ELF-1 (cell line): ENCODE results near the gene IMPACT.

ENCODE experiments used
- DNase-seq: peaks from one replicate; pipeline ENCODE4 v3.0.0-alpha.2; 2016; ENCODE audit warnings: low read depth, low spot score

Gene IMPACT

DNA sequence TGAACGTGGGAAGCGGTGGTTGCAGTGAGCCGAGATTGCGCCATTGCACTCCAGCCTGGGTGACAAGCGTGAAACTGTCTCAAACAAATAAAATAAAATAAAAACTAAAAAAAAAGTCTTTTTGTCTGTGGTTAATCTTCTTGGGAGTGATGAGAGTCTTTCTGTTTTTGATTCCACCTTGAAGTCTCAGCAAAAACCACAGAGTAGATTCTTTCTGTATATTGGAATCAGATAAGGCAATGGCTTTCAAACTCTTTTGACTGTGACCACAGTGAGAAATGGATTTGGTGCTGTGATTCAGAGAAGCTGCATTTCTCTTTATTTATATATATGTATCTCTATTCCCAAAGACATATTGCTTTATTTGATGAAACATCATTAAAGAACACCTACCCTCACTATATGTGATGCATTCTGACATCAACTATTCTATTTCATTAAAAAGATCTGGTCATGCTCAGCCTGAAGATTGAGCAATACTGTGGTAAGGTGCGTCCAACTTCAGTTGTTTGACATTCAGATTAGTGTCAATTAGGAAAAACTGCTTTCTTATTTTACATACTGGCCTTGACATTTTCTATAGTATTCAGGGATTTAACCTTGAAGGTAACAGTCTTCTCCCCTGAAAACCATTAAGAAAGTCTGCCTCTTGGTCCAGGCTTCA lies 49.6 kb downstream of the IMPACT start:
- DNase-seq: no peak

DNA sequence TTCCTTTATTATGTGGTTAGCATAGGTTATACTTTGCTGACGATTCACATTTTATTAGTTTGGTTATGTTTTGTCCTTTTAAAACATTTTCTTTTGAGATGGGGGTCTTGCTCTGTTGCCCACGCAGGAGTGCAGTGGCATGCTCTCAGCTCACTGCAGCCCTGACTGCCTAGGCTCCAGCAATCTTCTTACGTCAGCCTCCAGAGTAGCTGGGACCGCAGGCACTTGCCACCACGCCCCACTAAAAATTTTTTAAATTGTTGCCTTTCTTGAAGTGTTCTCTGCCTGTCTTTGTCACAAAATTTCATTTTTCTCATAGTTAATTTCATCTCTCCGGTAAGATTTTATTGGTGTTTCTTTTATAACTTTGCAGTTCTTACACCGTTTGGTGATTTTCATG lies 52.9 kb downstream of the IMPACT start:
- DNase-seq: no peak

DNA sequence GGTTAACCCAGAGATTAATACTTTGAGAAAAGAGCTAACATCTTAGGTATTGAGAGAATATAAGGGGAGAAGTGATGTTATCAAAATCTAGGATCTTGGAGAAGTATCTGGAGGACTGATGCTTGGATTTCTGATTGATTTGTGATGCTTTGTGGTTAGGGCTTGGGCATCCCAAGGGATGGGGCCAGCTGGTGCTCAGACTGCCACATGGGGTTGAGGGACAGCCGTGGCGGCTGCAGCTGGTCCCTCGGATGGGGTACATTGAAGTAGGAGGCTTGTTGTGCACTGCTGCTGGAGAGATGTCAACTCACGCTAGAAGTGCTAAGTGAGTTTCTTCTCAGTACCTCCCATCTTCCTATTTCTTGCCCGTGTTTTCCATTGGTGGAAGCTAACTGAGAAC lies 56.4 kb downstream of the IMPACT start:
- no peak for DNase-seq

DNA sequence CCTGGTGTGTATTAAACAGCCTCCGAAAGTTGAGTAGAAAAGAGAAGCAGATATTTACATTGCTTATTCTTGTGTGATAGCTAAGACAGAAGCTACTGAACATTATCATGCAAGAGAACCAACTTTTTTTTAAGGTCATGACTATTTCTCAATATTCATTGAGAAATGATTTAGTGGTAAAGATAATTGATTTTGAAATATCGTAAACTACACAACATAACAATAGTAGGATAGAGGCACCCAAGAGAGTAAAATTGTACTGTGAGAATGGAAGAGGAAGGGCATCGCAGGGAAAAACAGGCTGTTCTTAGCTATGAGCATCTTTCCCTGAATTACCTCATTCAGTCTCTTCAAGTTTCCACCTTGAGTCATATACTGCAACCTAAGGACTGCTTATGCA lies 59.2 kb downstream of the IMPACT start:
- no peak for DNase-seq

DNA sequence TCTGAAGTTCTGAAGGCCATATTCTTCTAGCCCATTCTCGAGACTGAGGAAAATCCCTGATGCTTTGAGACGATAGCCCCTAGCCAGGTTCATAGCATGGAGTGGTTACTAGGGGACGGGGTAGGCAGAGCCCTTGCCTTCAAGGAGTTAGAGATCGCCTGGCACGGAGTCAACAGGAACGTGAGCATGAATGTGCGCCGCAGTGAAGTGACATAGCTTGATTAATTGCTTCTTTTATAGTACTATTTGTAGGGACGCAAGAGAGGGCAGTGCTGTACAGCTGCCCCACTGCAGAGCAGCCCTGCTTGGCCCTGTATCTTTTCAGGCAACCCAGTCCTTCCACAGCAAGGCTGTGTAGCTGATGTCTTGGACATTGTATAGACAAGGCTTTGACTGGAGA lies 60.2 kb downstream of the IMPACT start:
- no peak for DNase-seq

DNA sequence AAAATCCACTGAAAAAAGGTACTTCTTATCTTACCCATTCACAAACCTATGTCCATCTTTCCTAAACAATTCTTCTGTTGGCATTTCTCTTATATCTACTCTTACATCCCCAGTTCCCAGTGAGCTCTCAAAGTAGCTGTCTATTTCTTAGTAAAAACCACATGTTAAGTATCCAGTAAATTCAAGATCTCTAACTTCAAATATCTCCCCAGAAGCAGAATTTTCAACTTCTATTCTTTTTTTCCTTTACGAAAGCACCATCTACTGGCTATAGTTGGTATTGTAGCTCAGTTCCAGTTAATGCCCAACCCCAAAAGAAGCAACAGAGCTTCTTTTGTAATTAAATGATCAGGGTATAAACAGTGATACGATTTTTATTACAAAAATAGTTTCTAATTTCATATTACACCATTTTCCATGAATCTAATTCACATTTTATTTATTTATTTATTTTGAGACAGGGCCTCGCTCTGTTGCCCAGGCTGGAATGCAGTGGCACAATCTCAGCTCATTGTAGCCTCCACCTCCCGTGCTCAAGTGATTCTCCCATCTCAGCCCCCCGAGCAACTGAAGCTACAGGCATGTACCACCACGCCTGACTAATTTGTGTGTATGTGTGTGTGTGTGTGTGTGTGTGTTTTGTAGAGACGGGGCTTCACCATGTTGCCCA lies 62.5 kb downstream of the IMPACT start:
- DNase-seq: peak; percentile 25

DNA sequence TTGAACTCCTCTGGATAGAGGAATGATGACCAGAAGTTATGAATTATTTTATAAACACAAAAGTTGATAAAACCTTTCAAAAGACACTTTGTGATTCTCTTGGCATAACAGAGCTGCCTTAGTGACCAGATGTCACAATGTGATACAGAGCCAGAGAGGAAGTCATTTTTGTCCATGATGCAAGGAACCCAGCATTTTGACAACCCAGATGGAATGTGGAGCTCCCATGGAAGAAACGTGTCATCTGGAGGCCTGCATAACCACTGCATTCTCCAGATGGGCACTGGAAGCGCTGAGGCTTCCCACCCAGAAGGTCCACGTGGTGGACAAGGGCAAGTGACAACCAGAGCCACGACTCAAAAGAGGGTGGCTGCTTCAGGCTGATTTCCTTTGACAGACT lies 64.1 kb downstream of the IMPACT start:
- no peak for DNase-seq

DNA sequence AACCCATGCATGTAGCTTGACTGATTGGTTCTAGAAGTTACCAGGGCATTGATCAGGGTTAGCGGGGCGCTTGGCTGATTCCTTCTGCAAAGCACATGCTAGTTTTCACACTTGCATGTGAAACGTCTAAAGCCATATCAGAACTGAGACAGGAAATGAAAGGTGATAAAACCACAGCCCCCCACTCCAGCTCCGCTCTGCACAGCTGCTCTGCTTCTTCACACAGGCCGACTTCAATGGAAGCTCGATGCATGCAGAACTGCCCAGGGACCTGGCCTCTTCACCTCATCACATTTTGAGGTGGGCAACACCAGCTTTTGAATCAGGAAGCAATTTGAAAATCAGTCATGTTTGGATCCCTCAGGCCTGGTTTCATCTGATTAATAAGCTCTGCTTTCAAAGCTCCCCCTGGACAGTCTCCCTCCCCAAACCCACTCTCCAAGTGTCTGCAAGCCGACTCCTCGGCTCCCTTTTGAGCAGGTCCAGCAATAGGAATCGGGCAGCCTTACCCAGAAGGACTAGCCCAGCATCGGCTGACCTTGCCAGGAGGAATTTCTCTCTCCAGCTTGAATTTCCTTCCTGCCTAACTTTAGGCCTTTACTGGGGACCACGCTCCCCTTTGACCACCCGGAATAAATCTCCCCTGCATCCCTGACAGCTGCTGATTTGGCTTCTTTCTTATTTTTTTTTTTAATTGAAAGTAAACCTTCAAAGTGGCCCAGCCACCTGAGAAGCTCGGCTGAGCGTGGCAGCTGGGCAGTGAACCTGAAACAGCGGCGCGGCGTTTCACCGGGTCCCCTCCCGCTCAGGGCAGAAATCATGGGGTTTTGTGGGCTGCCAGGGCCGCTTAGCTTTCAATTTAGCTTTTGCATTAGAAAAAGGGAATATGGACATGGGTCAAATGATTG lies 65.7 kb downstream of the IMPACT start:
- peak; percentile 8 for DNase-seq

DNA sequence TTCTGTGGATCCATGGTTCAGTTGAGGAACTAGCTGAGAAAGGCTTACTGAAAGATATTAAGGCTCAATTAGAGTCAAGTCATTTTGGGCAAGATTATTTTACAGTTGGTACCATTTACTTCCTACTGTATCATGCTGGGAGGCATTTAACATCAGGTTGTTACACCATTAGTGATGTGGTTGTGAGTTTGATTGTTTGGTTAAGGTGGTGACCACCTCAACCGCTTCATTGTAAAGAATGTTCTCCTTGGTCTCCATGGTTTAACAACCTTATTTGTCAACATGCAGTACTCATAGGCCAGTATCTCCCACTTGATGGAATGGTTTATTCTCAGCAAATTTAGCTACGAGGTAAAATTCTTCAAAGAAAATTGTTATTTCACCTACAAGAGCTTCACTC lies 68.1 kb downstream of the IMPACT start:
- DNase-seq: no peak

DNA sequence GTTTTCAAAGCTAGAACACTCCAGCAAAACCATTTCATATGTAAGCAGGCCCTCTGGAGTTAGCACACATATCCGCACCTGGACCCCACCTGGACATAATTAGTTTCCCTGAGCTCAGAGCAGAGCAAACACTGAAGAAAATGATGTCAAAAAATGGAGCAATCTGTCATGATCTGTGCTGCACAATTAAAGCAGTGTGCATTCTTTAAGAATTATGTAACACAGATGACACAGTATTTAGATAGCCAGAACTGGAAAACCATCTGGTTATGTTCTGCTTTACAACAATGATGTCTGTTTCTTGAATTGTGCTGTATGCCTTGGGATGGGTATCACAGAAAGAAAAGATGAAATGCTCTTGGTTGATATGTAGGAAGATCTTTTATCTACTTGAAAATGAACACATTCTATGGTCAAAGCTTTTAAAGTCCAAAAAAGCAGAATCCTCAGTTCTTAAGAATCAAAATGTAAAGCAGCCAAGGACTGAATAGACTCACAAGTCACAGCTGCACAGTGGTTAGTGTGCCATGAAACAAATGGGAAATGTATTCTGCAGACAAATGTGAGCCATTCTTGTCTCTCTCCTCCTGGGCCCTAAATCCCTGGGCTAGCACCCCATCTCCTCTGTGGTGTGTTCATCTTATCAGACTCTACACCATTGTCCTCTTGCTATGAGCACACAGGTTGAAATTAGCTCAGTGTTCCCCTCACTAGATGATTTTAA lies 70.7 kb downstream of the IMPACT start:
- DNase-seq: no peak

DNA sequence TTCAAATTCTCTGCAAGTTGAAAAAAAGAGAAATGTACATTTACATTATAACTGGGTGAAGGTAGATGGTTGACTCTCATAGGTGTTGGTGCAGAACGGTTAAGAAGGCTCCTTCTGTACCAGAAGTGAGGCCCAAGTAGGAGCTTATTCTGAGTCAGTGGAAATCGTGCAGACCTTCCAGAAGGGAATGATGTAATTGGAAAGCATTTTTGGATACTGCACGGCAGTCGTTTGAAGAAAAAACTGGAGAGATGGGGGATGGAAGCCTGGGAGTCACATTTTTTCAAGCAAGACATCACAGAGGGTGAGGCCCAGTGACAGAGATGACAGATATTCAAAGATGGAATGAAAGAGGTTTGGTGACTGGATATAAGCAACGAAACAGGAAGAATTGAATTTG lies 73.3 kb downstream of the IMPACT start:
- no peak for DNase-seq

DNA sequence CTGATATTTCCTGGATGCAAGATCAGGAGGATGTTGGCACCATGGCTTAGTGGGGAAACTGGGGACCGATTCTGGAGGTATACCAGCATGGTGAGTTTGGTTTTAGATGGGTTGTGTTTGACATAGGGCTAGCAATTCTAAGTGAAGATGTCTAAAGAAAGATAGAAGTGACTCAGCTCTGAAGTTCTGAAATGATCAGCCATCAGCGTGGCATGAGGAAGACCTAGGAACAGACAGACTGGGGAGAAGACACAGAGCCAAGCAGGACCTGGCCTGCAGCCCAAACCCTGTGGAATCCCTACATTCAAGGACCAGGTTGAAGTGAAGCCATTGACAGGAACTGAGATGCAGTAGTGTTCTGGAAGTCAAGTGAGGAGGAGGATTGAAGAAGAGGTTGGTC lies 73.7 kb downstream of the IMPACT start:
- no peak for DNase-seq

DNA sequence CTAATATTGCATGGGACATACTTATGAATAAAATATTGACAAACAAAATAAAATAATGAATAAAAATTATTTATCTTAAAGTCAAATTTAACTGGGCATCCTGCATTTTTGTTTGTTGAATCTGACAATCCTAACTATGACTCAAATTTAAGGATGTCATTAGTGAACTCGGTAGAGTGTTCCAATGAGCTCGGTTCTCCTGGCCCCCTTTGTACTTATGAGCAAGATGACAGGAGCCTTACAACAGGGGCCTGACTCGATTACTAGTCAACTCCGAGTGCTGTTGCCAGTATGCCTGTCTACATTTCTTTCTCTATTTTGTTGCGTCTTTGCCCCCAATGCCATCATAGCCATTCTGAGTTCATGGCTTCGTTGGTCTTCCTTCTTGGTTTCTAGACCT lies 74.3 kb downstream of the IMPACT start:
- no peak for DNase-seq

DNA sequence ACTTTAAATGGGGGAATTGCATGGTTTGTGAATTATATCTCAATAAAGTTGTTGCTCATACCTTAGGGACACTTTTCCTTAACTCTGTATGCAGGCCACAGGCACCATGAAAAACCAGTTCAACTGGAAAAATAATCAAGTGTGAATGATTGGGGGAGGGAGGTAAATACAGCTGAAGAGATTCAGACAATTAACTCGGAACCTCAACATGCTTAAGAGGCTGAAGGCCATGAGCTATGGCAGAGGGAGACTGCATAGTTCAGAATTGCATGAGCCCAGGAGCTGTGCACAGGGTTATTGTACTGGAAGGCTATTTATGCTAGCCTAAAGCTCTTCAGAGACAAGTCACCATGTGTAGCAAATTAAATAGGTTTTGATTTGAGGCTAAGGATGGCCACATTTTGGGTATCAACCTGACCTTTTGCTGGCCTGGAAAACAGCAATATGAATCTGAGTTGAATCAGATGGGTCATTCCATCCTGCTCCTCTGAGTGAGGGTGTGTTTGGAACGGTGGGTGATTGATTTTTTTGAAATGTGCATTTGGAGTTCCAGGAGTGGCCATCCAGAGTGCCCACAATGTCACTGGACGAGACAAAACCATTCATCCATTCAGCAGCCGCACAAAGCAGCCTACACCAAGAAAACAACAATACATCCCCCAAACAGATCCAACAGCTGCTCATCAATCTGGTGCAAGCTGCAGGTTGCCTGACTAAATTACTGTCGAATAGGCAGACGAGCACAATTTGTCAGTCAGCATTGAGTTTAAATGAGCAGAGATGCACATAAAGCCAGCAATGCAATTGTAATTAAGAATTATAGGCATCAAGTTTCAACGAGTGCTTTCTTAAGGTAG lies 76.4 kb downstream of the IMPACT start:
- DNase-seq: peak; percentile 14
